Nephron progenitor cell (in vitro differentiated cells): Measurements from ENCODE around the gene FUT3.

ENCODE experiments used
- DNase-seq: peaks from one replicate; pipeline ENCODE4 v3.0.0; 2021
- H3K27ac Mint-ChIP-seq: 2 replicates; pipeline ENCODE4 v1.8.0; 2021; ENCODE audit warnings: mild to moderate bottlenecking, moderate library complexity, mixed read lengths
- H3K27me3 Mint-ChIP-seq: 2 replicates; pipeline ENCODE4 v1.8.0; 2021; ENCODE audit warnings: mild to moderate bottlenecking, low read depth, mixed read lengths; ENCODE audit not compliant: poor library complexity
- H3K36me3 Mint-ChIP-seq: 2 replicates; pipeline ENCODE4 v1.8.0; 2021; ENCODE audit warnings: low read depth, mixed read lengths
- H3K4me1 Mint-ChIP-seq: 2 replicates; pipeline ENCODE4 v1.8.0; 2021; ENCODE audit warnings: mixed read lengths
- H3K4me3 Mint-ChIP-seq: 2 replicates; pipeline ENCODE4 v1.8.0; 2021; ENCODE audit warnings: mild to moderate bottlenecking, moderate library complexity, mixed read lengths
- H3K9me3 Mint-ChIP-seq: 2 replicates; pipeline ENCODE4 v1.8.0; 2021; ENCODE audit warnings: mild to moderate bottlenecking, moderate library complexity, mixed read lengths
- CTCF ChIP-seq: fragments of 200-600 bp; sonication (generic); IDR thresholded peaks from 2 replicates; pipeline ENCODE4 v1.5.0; 2021; ENCODE audit warnings: antibody characterized with exemption

Gene FUT3

DNA sequence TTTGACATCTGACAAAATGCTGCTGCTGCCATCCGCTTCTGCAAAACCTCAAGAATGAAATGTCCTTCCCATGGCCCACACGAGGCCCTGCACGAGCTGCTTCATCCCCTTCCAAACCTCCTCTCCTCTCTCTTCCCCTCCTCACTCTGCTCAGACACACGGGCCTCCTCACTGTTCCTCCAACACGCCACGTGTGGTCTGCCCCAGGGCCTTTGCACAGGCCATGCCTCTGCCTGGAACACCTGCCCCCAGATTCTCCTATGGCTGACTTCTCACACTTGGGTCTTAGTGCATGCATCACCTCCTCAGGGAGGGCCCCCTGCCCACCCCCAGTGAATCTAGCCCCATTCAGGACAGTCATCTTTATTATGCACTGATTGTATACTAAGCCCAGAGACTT, 30.5 kb downstream of the FUT3 start:
- Mint-ChIP-seq H3K4me3 (no peak overlapping the region), H3K9me3 (no peaks in the 10 kb centered on the region), H3K36me3 (no peaks in the 10 kb centered on the region), H3K27ac (no peak overlapping the region), H3K4me1 (no peaks in the 10 kb centered on the region), H3K27me3 (peaks cover 16% of the 10 kb centered on the region)
- DNase-seq: no peak
- TF ChIP-seq CTCF: no peak

- TF ChIP-seq CTCF: no peak
- Mint-ChIP-seq H3K4me3 (no peak overlapping the region), H3K4me1 (peaks cover 10% of the 10 kb centered on the region), H3K36me3 (no peaks in the 10 kb centered on the region), H3K27me3 (peaks cover 23% of the 10 kb centered on the region), H3K27ac (no peak overlapping the region), H3K9me3 (no peaks in the 10 kb centered on the region)
- DNase-seq: no peak
These were observed 32.7 kb downstream of the FUT3 start for GRCh38 chr19:5818594-5818993.

- H3K27ac Mint-ChIP-seq: no peak overlapping the region
- no peak for DNase-seq
- no peaks in the 10 kb centered on the region for H3K9me3 Mint-ChIP-seq
- TF ChIP-seq CTCF: no peak
- peaks cover 19% of the 10 kb centered on the region for H3K27me3 Mint-ChIP-seq
- no peaks in the 10 kb centered on the region for H3K36me3 Mint-ChIP-seq
- peaks cover 10% of the 10 kb centered on the region for H3K4me1 Mint-ChIP-seq
- no peak overlapping the region for H3K4me3 Mint-ChIP-seq
These were observed 34.0 kb downstream of the FUT3 start for GRCh38 chr19:5817218-5817617.

DNA sequence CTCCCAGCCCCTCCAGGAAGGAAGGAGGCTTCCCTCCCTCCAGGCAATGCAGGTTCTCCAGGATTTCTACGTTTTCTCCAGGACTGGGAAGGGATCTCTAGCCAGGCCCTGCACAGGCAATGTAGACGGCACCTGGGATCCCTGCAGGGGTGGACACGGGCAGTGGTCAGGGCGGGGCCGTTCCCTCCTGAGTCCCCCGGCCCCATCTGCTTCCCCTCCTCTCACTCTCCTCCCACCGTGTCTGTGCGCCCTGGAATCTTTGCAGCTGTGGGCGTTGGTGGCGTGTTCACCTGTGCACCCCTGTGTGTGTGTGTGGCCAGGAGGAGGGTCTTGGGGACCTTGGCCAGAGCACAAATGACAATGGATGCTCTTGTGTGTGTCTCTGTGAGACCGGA, 36.4 kb downstream of the FUT3 start:
- no peak for DNase-seq
- Mint-ChIP-seq H3K27ac (peak overlapping the region; percentile 84), H3K4me3 (no peak overlapping the region), H3K4me1 (peaks cover 10% of the 10 kb centered on the region), H3K27me3 (peaks cover 22% of the 10 kb centered on the region), H3K9me3 (no peaks in the 10 kb centered on the region), H3K36me3 (no peaks in the 10 kb centered on the region)
- no peak for TF ChIP-seq CTCF

GRCh38 chr19:5814123-5814851, 37.0 kb downstream of the FUT3 start:
- DNase-seq: no peak
- Mint-ChIP-seq H3K27me3 (peaks cover 20% of the 10 kb centered on the region), H3K9me3 (no peaks in the 10 kb centered on the region), H3K27ac (peak overlapping the region; percentile 59), H3K4me3 (no peak overlapping the region), H3K4me1 (peaks cover 10% of the 10 kb centered on the region), H3K36me3 (no peaks in the 10 kb centered on the region)
- TF ChIP-seq CTCF: no peak

GRCh38 chr19:5811117-5811516, 40.1 kb downstream of the FUT3 start:
- H3K9me3 Mint-ChIP-seq: no peaks in the 10 kb centered on the region
- DNase-seq: no peak
- H3K27me3 Mint-ChIP-seq: peaks cover 22% of the 10 kb centered on the region
- H3K4me1 Mint-ChIP-seq: peaks cover 24% of the 10 kb centered on the region
- no peak for TF ChIP-seq CTCF
- H3K27ac Mint-ChIP-seq: no peak overlapping the region
- H3K4me3 Mint-ChIP-seq: no peak overlapping the region
- no peaks in the 10 kb centered on the region for H3K36me3 Mint-ChIP-seq
